ENCODE measurements around the gene VPS11.

- no peak for TF ChIP-seq CTCF (IDR thresholded peaks at IDR 0.05)
- no peak for TF ChIP-seq POLR2A (IDR thresholded peaks at IDR 0.05)
These were observed 53.6 kb downstream of the VPS11 start, which contains the start of gene HINFP for GRCh38 chr11:119121008-119121810.

Measured in lower leg skin (tissue), 3 donors.